HG03558 (cell line): ENCODE data around the gene ZNF155.
A peak's percentile ranks its signal among the peaks of the same experiment; 100 is the strongest.
"Not testable (repeated sequence)": the region's sequence is repeated elsewhere in the genome, so short reads cannot be mapped to it uniquely, and the experiment has no call there.

Experiments
- ATAC-seq: cut with Tn5 transposase; IDR thresholded peaks from one replicate; pipeline ENCODE4 v1.9.1; 2021; ENCODE audit warnings: moderate number of reproducible peaks; ENCODE audit not compliant: unreplicated experiment; ENCODE audit errors: extremely low read depth

Gene ZNF155

GRCh38 chr19:43983912-43984686 is at the start of gene ZNF155:
Gene ZNF155, plus strand, starts transcription at chr19:43984188. Its CDS starts 4,356 bp downstream, at chr19:43988544.
- no peak for ATAC-seq

GRCh38 chr19:43934985-43935708 is 48.8 kb upstream of the ZNF155 start, which contains the start of gene ZNF45:
Gene ZNF45, minus strand, starts transcription at chr19:43935282. Its CDS starts 13,097 bp downstream, at chr19:43922185.
- ATAC-seq, result peak; percentile 78

DNA sequence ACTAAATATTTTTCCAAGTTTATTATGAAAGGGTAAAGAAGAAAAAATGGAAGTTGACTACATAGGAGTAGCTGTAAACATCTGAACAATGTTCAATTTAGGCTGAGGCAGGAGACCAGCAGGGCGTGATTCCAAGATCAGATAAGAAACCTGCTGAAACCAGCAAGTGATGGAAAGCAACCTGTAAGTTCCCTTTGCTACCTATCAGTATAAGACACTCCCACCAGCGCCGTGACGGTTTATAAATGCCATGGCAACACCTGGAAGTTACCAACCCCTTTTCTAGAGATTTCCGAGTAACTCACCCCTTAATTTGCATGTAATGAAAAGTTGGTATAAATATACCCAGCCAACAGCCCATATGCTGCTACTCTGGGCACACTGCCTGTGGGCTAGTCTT is 47.8 kb upstream of the ZNF155 start:
- no peak for ATAC-seq

DNA sequence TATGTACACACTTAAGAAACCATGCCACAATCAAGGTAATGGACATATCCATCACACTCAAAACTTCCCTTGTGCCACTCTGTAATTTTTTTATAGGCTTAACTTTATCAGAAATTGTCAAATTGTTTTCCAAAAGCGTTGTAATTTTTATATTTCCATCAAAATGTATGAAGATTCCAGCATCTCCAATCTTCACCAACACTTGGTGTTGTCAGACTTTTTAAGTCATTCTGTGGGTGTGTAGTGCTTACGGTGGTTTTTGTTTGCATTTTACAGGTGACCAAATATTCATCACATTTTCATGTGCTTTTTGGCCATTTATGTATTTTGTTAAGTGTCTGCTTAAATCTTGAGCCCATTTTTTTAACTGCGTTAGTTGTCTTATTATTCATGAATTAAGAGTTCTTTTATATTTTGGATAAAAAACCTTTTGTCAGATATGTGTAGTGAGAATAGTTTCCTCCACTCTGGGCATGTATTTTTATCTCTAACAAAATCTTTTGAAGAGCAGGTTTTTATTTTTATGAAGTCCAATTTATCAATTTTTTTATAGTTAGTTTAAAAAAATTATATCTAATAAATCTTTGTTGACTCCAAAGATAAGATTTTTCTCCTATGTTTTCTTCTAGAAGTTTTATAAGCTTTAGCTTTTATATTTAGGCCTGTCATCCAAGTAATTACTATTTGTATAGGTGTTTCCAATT is 44.3 kb upstream of the ZNF155 start:
- no peak for ATAC-seq

DNA sequence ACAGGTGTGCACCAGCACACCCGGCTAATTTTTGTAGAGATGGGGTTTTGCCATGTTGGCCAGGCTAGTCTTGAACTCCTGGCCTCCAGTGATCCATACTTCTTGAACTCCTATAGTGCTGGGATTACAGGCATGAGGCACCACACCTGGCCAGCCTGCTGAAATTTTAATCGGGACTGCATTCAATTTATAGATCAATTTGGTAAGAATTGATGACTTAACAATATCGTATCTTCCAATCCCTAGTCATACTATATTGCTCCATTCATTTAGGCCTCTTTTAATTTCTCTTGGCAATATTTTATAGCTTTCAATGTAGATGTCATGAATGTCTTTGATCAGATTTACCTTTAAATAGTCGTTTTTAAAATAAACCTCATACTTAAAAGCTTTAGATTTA is 43.3 kb upstream of the ZNF155 start:
- ATAC-seq, result no peak

- ATAC-seq, result no peak
These were observed 42.8 kb upstream of the ZNF155 start for GRCh38 chr19:43941209-43941608.

- ATAC-seq, result not testable (repeated sequence)
These were observed 36.6 kb upstream of the ZNF155 start for GRCh38 chr19:43947412-43947811.

- ATAC-seq, result not testable (repeated sequence)
These were observed 34.2 kb upstream of the ZNF155 start for GRCh38 chr19:43949803-43950202.

DNA sequence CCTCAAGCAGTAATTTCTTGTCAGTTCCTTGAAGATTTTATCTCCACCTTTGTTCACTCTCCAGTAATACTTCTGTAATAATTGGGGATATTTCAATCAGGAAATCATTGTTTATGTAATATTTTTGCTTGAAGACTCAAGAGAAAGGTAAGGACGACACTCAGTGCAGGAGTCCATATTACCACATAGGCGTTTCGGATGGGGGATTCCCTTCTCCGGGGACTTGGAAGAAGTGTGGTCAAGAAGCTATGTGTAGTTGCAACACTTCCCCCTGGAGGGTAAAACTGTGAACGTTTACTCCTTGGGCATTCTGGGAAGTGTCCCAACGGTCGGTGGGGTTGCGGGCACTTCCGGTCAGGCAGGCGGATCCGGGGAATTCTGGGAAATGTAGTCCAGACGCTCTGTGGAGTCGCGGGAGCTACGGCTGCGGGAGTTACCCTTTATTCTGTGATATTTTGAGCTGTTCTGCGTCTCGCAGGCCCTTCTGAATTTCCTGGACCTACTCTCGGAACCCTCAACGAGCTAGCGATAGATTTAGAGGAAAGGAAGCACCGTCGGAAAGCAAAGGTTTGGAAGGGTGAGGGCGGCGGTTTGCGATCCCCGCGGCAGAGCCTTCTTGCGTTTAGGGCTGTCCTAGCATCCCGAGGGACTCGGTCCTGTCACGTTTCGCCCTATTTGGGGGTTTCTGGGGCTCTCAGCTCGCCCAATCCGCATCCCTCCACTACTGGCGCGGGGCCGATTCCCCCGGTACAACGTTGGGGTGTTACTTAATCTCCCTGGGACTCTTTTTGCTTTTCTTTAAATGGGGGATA is 32.9 kb upstream of the ZNF155 start, which contains the start of gene ZNF221:
Gene ZNF221, plus strand, starts transcription at position 395 of the 812 bp plus-strand sequence. CDS start 11,499 bp downstream, outside the sequence.
- no peak for ATAC-seq

DNA sequence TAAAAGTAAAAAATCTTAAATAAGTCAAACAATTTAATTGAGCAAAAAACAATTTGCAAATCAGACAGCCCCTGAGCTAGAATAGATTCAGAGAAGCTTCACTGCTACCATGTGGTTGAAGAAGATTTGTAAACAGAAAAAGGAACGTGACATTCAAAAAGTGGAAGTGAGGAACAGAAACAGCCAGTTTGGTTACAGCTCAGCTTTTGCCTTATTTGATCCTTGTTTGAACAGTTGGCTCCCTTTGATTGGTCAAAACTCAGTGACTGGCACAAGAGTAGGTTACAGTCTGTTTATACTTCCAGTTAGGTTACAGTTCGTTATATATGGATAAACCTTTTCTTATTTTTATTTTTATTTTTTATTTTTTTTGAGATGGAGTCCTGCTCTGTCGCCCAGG is 27.2 kb upstream of the ZNF155 start:
- ATAC-seq, result no peak

DNA sequence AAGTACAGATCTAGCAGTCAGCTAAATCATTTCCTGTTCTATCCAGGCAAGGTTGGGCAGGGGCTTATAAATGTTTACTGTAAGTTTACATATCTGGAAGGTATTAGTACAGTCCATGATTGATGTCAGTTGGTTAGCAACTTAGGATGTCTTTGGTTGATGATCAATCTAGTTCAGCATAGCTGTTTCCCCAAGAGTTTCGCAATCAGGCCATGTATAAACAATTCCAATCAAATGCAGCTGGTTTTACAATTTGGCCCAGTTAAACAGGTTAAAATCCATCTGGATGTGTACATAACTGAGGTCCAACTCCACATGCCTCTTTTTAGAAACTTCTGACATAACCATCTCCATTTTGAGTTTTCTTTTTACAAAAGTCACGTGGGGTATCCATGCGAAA is 26.1 kb upstream of the ZNF155 start:
- ATAC-seq, result no peak

GRCh38 chr19:43960411-43960810 is 23.6 kb upstream of the ZNF155 start:
- ATAC-seq, result no peak

- no peak for ATAC-seq
These were observed 17.8 kb upstream of the ZNF155 start for GRCh38 chr19:43966079-43966694.

DNA sequence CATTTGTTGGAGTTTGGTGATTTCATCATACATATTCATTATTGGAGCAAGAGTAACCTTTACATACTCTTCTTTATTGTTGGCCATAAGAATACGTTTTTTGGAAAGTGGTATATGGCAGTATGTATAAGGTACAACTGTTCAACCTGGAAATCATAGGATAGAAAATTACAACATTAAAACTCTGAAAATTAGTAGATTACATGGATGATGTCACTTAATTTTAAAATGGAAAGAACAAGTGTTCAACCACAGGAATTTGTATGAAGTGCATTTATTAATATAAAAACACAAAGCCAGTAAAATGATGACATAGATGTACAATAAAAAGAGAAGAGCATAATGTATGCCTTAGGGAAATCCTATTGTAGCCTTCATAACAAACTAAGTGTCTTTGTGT is 7.3 kb upstream of the ZNF155 start:
- ATAC-seq, result no peak

DNA sequence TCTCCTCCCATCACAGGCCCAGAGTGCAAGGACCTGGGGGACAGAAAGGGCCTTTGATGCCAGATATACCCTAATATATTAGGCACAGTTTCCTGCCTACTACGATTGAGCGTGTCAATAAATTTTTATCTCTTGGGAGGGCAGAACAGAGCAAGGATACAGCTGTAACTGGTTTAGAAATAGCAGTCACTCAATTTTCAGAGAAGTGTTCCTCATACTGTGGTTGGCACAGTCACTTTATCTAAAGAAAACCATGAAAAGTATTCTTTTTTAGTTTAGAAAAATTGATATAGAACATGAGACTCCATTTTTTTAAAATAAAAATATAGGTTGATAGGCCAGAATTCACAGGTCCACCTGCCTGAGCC is 460 bp upstream of the ZNF155 start:
- ATAC-seq, result no peak

- no peak for ATAC-seq
These were observed 656 bp downstream of the ZNF155 start for GRCh38 chr19:43984687-43985000.

DNA sequence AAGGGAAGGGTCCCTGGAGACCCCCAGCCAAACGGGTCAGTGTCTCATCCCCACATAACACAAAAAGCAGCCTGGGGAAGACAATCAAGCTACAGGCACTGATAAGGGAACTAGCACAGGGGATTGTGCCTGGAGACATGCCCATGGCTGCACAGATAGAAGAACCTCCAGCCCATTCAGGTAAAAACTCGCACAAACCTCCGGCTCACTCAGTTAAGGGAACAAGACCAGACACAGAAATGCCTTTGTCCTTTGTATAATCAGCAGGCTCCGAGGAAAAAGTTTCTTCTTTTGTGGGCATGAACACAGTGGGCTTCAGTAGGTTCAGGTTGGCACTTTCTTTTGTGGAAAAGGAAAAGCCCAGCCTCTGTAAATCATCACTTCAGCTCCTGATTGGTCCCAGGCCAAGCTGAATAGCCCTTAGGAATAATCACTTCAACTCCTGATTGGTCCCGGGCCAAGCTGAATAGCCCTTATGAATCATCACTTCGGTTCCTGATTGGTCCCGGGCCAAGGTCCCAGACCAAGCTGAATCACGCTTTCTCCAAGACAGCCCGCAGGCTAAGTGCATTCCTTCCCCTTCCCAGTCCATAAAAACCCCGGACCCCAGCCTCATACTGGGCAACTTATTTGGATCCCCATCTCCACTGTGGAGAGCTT is 13.8 kb downstream of the ZNF155 start:
- no peak for ATAC-seq

DNA sequence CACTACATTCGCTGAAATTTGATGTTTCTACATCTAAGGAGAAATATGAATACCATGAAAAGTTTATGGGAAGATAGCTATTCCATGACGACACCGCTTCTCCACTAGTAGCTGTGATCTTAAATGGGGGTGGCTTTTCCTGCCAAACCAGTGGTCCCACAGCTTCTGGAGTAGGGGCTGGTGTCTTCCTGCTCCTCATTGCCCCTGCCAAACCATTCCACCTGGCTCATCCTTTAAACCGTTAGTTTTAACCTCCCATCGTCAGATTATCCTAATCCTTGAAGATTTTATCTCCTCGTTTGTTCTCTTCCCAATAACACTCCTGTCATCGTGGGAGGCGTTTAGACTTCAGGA is 18.2 kb downstream of the ZNF155 start:
- no peak for ATAC-seq
